Measurements from ENCODE around the gene DCXR. TPM values are rescaled to one million over a fixed set of nuclear protein-coding genes. Genes with fewer than 3 reads are reported as not detected.

Gene DCXR
- total and polyA plus RNA-seq, 2 of the 13 experiments (the other 11 are each of a cell fraction or from before 2014, with no cell fraction given), result 287 to 311 TPM

DNA sequence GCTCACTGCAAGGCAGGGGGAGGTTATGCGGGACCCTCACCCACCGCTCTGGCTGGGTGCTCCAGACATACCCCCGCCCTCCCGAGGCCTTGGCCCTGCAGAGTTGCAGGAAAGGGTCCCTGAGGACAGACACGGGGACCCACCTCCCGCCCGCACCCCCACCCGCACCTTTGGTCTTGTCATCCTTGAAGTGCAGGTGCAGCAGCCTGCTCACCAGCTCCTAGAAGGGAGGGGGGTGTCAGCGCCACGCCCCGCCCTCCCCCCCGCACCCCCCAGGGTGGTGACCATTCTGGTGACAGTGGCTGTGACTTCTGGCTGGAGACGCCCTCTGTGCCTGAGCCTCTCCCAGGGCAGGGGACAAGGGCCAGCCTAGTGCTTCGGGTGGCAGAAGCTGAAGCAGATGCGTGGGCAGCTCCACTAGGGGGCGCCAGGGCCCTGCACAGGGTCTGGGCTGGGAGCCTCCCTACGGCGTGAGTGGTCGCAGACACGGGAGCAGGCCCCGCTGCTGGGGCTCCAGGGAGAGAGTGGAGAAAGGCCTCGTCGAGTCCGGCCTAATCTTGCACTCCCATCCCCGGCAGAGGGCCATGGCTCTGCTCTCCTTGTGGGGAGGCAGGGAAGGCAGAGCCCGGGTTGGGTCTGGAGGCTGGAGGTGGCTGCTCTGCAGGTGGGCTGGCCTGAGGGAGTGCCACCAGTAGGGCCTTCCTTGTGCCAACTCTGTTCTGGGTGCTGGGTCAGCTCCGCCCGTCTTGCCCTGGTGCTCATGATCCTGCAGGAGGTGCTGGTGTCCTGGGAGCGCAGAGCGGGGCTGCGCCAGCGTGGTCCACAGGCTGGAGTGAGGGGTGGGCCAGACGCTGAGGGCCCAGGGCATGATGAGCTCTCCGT is 17.6 kb downstream of the DCXR start (continued):
- TF ChIP-seq CC2D1A (CRISPR knock-in tag; IDR thresholded peaks at IDR 0.05), result no peak
- peak; percentile 49; the same call in 1 of the 2 replicates for TF ChIP-seq GABPB1 (CRISPR knock-in tag; IDR thresholded peaks at IDR 0.05)
- no peak for TF ChIP-seq CAMTA2 (CRISPR knock-in tag; IDR thresholded peaks at IDR 0.05; ENCODE audit: borderline replicate concordance)
- peak; percentile 5; the same call in 1 of the 2 replicates for TF ChIP-seq SP5 (CRISPR knock-in tag; IDR thresholded peaks at IDR 0.05; ENCODE audit: borderline replicate concordance, low read depth)
- TF ChIP-seq, protein P1, sequence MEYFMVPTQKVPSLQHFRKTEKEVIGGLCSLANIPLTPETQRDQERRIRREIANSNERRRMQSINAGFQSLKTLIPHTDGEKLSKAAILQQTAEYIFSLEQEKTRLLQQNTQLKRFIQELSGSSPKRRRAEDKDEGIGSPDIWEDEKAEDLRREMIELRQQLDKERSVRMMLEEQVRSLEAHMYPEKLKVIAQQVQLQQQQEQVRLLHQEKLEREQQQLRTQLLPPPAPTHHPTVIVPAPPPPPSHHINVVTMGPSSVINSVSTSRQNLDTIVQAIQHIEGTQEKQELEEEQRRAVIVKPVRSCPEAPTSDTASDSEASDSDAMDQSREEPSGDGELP (IDR thresholded peaks at IDR 0.05; ENCODE audit: borderline replicate concordance, low read depth), result no peak
- TF ChIP-seq, protein P2, sequence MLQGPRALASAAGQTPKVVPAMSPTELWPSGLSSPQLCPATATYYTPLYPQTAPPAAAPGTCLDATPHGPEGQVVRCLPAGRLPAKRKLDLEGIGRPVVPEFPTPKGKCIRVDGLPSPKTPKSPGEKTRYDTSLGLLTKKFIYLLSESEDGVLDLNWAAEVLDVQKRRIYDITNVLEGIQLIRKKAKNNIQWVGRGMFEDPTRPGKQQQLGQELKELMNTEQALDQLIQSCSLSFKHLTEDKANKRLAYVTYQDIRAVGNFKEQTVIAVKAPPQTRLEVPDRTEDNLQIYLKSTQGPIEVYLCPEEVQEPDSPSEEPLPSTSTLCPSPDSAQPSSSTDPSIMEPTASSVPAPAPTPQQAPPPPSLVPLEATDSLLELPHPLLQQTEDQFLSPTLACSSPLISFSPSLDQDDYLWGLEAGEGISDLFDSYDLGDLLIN (CRISPR knock-in tag; IDR thresholded peaks at IDR 0.05; ENCODE audit: borderline replicate concordance), result no peak
- TF ChIP-seq, protein P3, sequence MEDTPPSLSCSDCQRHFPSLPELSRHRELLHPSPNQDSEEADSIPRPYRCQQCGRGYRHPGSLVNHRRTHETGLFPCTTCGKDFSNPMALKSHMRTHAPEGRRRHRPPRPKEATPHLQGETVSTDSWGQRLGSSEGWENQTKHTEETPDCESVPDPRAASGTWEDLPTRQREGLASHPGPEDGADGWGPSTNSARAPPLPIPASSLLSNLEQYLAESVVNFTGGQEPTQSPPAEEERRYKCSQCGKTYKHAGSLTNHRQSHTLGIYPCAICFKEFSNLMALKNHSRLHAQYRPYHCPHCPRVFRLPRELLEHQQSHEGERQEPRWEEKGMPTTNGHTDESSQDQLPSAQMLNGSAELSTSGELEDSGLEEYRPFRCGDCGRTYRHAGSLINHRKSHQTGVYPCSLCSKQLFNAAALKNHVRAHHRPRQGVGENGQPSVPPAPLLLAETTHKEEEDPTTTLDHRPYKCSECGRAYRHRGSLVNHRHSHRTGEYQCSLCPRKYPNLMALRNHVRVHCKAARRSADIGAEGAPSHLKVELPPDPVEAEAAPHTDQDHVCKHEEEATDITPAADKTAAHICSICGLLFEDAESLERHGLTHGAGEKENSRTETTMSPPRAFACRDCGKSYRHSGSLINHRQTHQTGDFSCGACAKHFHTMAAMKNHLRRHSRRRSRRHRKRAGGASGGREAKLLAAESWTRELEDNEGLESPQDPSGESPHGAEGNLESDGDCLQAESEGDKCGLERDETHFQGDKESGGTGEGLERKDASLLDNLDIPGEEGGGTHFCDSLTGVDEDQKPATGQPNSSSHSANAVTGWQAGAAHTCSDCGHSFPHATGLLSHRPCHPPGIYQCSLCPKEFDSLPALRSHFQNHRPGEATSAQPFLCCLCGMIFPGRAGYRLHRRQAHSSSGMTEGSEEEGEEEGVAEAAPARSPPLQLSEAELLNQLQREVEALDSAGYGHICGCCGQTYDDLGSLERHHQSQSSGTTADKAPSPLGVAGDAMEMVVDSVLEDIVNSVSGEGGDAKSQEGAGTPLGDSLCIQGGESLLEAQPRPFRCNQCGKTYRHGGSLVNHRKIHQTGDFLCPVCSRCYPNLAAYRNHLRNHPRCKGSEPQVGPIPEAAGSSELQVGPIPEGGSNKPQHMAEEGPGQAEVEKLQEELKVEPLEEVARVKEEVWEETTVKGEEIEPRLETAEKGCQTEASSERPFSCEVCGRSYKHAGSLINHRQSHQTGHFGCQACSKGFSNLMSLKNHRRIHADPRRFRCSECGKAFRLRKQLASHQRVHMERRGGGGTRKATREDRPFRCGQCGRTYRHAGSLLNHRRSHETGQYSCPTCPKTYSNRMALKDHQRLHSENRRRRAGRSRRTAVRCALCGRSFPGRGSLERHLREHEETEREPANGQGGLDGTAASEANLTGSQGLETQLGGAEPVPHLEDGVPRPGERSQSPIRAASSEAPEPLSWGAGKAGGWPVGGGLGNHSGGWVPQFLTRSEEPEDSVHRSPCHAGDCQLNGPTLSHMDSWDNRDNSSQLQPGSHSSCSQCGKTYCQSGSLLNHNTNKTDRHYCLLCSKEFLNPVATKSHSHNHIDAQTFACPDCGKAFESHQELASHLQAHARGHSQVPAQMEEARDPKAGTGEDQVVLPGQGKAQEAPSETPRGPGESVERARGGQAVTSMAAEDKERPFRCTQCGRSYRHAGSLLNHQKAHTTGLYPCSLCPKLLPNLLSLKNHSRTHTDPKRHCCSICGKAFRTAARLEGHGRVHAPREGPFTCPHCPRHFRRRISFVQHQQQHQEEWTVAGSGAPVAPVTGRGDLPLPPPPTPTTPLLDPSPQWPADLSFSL (CRISPR knock-in tag; IDR thresholded peaks at IDR 0.05), result no peak
- no peak for TF ChIP-seq ZNF564 (CRISPR knock-in tag; IDR thresholded peaks at IDR 0.05)
- TF ChIP-seq TCF7L2 (IDR thresholded peaks at IDR 0.05; ENCODE audit: low read depth, low read length), result no peak
- no peak for TF ChIP-seq EZH2 (conservative IDR thresholded peaks at IDR 0.05; ENCODE audit: low read depth, low read length)
- no peak for TF ChIP-seq ARNT (IDR thresholded peaks at IDR 0.05)
- no peak for TF ChIP-seq ZNF629 (CRISPR knock-in tag; conservative IDR thresholded peaks at IDR 0.05)
- no peak for TF ChIP-seq TBP (CRISPR knock-in tag; IDR thresholded peaks at IDR 0.05)
- peak; percentile 42; the same call in 1 of the 2 replicates for TF ChIP-seq ZNF367 (CRISPR knock-in tag; IDR thresholded peaks at IDR 0.05; ENCODE audit: borderline replicate concordance)
- TF ChIP-seq BHLHE40 (IDR thresholded peaks at IDR 0.05; ENCODE audit: low read length), result 0 out of 2 replicates have a peak, but pooled peaks have one; percentile 10
- TF ChIP-seq, protein P4, sequence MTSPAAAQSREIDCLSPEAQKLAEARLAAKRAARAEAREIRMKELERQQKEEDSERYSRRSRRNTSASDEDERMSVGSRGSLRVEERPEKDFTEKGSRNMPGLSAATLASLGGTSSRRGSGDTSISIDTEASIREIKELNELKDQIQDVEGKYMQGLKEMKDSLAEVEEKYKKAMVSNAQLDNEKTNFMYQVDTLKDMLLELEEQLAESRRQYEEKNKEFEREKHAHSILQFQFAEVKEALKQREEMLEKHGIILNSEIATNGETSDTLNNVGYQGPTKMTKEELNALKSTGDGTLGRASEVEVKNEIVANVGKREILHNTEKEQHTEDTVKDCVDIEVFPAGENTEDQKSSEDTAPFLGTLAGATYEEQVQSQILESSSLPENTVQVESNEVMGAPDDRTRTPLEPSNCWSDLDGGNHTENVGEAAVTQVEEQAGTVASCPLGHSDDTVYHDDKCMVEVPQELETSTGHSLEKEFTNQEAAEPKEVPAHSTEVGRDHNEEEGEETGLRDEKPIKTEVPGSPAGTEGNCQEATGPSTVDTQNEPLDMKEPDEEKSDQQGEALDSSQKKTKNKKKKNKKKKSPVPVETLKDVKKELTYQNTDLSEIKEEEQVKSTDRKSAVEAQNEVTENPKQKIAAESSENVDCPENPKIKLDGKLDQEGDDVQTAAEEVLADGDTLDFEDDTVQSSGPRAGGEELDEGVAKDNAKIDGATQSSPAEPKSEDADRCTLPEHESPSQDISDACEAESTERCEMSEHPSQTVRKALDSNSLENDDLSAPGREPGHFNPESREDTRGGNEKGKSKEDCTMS (CRISPR knock-in tag; conservative IDR thresholded peaks at IDR 0.05), result no peak
- no peak; the same call in 1 of the 2 replicates for TF ChIP-seq ZNF333 (CRISPR knock-in tag; IDR thresholded peaks at IDR 0.05; ENCODE audit: borderline replicate concordance)
- no peak for TF ChIP-seq SP140L (CRISPR knock-in tag; IDR thresholded peaks at IDR 0.05; ENCODE audit: borderline replicate concordance)
- TF ChIP-seq ZNF331 (CRISPR knock-in tag; IDR thresholded peaks at IDR 0.05), result peak; percentile 69
